MM.1S (cell line): ENCODE results near the gene SCG3.

Experiments used
- DNase-seq: peaks from one replicate; pipeline ENCODE4 v3.0.0-alpha.2; 2015
- H2AFZ ChIP-seq: fragments of 300-600 bp; sonication (generic); 2 replicates; pipeline ENCODE4 v1.6.0; 2016; ENCODE audit warnings: antibody characterized with exemption, low read length
- H3F3A ChIP-seq: fragments of 300-600 bp; sonication (generic); 2 replicates; pipeline ENCODE4 v1.6.1; 2016; ENCODE audit warnings: mild to moderate bottlenecking, antibody characterized with exemption, low read length, moderate library complexity, mixed read lengths; ENCODE audit not compliant: insufficient read depth
- H3K27ac ChIP-seq: fragments of 300-600 bp; sonication (generic); 2 replicates; pipeline ENCODE4 v1.5.1; 2016; ENCODE audit warnings: mild to moderate bottlenecking, low read length
- H3K27me3 ChIP-seq: fragments of 300-600 bp; sonication (generic); replicated peaks from 2 replicates; pipeline ENCODE4 v1.6.0; 2016; ENCODE audit warnings: low read length; ENCODE audit not compliant: insufficient read depth
- H3K36me3 ChIP-seq: fragments of 300-600 bp; sonication (generic); replicated peaks from 2 replicates; pipeline ENCODE4 v1.6.1; 2016; ENCODE audit warnings: mild to moderate bottlenecking, low read length, mixed read lengths; ENCODE audit not compliant: insufficient read depth
- H3K4me1 ChIP-seq: fragments of 300-600 bp; sonication (generic); 2 replicates; pipeline ENCODE4 v1.6.1; 2016; ENCODE audit warnings: low read length, mixed read lengths
- H3K4me2 ChIP-seq: fragments of 300-600 bp; sonication (generic); 2 replicates; pipeline ENCODE4 v1.6.0; 2016; ENCODE audit warnings: low read depth, low read length
- H3K4me3 ChIP-seq: fragments of 300-600 bp; sonication (generic); 2 replicates; pipeline ENCODE4 v1.5.1; 2016; ENCODE audit warnings: low read length, mixed read lengths
- H3K79me2 ChIP-seq: fragments of 300-600 bp; sonication (generic); 2 replicates; pipeline ENCODE4 v1.6.1; 2016; ENCODE audit warnings: mixed run types, low read length, mixed read lengths
- H3K9ac ChIP-seq: fragments of 300-600 bp; sonication (generic); 2 replicates; pipeline ENCODE4 v1.6.1; 2016; ENCODE audit warnings: low read length, mixed read lengths
- H3K9me2 ChIP-seq: fragments of 300-600 bp; sonication (generic); replicated peaks from 2 replicates; pipeline ENCODE4 v1.6.1; 2016; ENCODE audit warnings: mild to moderate bottlenecking, low read length, mixed read lengths; ENCODE audit not compliant: insufficient read depth
- H3K9me3 ChIP-seq: fragments of 300-600 bp; sonication (generic); replicated peaks from 2 replicates; pipeline ENCODE4 v1.6.1; 2016; ENCODE audit warnings: mild to moderate bottlenecking, low read length, mixed read lengths; ENCODE audit not compliant: insufficient read depth
- H4K20me1 ChIP-seq: fragments of 300-600 bp; sonication (generic); 2 replicates; pipeline ENCODE4 v1.6.1; 2016; ENCODE audit warnings: mild to moderate bottlenecking, low read length, moderate library complexity, mixed read lengths; ENCODE audit not compliant: insufficient read depth
- CTCF ChIP-seq: fragments of 300-600 bp; sonication (generic); IDR thresholded peaks from 2 replicates; pipeline ENCODE4 v1.5.1; 2016; ENCODE audit warnings: antibody characterized with exemption, low read length, mixed read lengths
- EZH2 ChIP-seq: fragments of 300-600 bp; sonication (generic); optimal IDR thresholded peaks from 2 replicates; pipeline ENCODE3; 2017; ENCODE audit warnings: low read depth, mild to moderate bottlenecking, antibody characterized with exemption, low read length, mixed read lengths
- EZH2phosphoT487 ChIP-seq: fragments of 300-600 bp; sonication (generic); IDR thresholded peaks from 2 replicates; pipeline ENCODE4 v1.6.1; 2018; ENCODE audit warnings: antibody characterized with exemption, low read length

SCG3 gene

GRCh38 chr15:51688863-51689262 is 7.6 kb downstream of the SCG3 start:
- Histone ChIP-seq H2AFZ (no peak overlapping the region), H3K36me3 (no peaks in the 10 kb centered on the region), H3K4me3 (no peak overlapping the region), H3K79me2 (no peaks in the 10 kb centered on the region), H4K20me1 (no peaks in the 10 kb centered on the region), H3F3A (no peaks in the 10 kb centered on the region), H3K9me3 (no peaks in the 10 kb centered on the region), H3K9me2 (no peaks in the 10 kb centered on the region), H3K27ac (no peak overlapping the region), H3K4me2 (no peak overlapping the region), H3K9ac (no peak overlapping the region), H3K27me3 (no peaks in the 10 kb centered on the region), H3K4me1 (no peaks in the 10 kb centered on the region)
- TF ChIP-seq EZH2: no peak
- no peak for TF ChIP-seq EZH2phosphoT487
- TF ChIP-seq CTCF: no peak
- DNase-seq: no peak

- H2AFZ ChIP-seq: no peak overlapping the region
- no peaks in the 10 kb centered on the region for H4K20me1 ChIP-seq
- no peaks in the 10 kb centered on the region for H3K4me1 ChIP-seq
- TF ChIP-seq EZH2 (no peak), CTCF (no peak)
- H3K36me3 ChIP-seq: no peaks in the 10 kb centered on the region
- H3K27me3 ChIP-seq: no peaks in the 10 kb centered on the region
- H3K27ac ChIP-seq: no peak overlapping the region
- no peaks in the 10 kb centered on the region for H3K9me3 ChIP-seq
- no peaks in the 10 kb centered on the region for H3K79me2 ChIP-seq
- no peak overlapping the region for H3K4me2 ChIP-seq
- H3K9me2 ChIP-seq: no peaks in the 10 kb centered on the region
- no peaks in the 10 kb centered on the region for H3F3A ChIP-seq
- no peak overlapping the region for H3K4me3 ChIP-seq
- H3K9ac ChIP-seq: no peak overlapping the region
- no peak for DNase-seq
These were observed 10.9 kb downstream of the SCG3 start for GRCh38 chr15:51692154-51692553.

- Histone ChIP-seq H3F3A (no peaks in the 10 kb centered on the region), H3K36me3 (no peaks in the 10 kb centered on the region), H3K9me2 (no peaks in the 10 kb centered on the region), H3K4me1 (no peaks in the 10 kb centered on the region), H2AFZ (no peak overlapping the region), H3K4me3 (no peak overlapping the region), H3K27me3 (no peaks in the 10 kb centered on the region), H3K4me2 (no peak overlapping the region), H3K9ac (no peak overlapping the region), H4K20me1 (no peaks in the 10 kb centered on the region), H3K27ac (no peak overlapping the region), H3K9me3 (no peaks in the 10 kb centered on the region), H3K79me2 (no peaks in the 10 kb centered on the region)
- no peak for DNase-seq
- TF ChIP-seq CTCF: no peak
- TF ChIP-seq EZH2phosphoT487: no peak
- TF ChIP-seq EZH2: no peak
These were observed 15.3 kb downstream of the SCG3 start for GRCh38 chr15:51696566-51696965.
